ENCODE measurements around the gene CSF1R.

DNA sequence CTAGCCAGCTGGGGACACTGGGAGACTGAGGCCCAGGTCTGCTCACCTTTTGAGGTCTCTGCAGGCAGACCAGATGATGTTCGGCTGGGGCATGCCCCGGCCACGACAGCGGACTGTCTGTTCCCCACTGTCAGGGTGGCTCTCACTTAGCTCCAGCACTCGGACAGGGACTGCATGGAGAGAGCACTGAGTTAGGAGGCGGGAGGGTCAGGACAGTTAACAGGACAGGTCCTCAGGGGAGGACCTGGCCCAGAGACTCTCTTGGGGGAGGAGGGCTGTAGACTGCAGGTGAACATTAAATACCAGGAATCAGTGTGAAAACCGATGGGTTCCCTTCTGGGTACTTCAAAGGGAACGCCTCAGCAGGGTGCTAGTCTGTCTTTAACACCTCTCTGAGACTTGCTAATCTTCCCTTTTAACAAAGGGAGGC is 44.2 kb upstream of the CSF1R start:
- TF ChIP-seq, protein P1, sequence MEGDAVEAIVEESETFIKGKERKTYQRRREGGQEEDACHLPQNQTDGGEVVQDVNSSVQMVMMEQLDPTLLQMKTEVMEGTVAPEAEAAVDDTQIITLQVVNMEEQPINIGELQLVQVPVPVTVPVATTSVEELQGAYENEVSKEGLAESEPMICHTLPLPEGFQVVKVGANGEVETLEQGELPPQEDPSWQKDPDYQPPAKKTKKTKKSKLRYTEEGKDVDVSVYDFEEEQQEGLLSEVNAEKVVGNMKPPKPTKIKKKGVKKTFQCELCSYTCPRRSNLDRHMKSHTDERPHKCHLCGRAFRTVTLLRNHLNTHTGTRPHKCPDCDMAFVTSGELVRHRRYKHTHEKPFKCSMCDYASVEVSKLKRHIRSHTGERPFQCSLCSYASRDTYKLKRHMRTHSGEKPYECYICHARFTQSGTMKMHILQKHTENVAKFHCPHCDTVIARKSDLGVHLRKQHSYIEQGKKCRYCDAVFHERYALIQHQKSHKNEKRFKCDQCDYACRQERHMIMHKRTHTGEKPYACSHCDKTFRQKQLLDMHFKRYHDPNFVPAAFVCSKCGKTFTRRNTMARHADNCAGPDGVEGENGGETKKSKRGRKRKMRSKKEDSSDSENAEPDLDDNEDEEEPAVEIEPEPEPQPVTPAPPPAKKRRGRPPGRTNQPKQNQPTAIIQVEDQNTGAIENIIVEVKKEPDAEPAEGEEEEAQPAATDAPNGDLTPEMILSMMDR (IDR thresholded peaks at IDR 0.05 in 8 of 11, conservative IDR thresholded peaks at IDR 0.05 in 3 of 11) = no peak
- TF ChIP-seq POLR2A (IDR thresholded peaks at IDR 0.05) (no peak), POLR2AphosphoS5 (IDR thresholded peaks at IDR 0.05) (no peak)

All from spleen (tissue), 7 donors.